Mesothelial cell of epicardium (in vitro differentiated cells): ENCODE results near the gene RPS19BP1. TPM values are rescaled to one million over a fixed set of nuclear protein-coding genes. Genes with fewer than 3 reads are reported as not detected.
A peak's percentile ranks its signal among the peaks of the same experiment; 100 is the strongest.

ENCODE experiments used
- DNase-seq, 2 experiments: peaks; one replicate each; pipeline ENCODE4 v3.0.0; 2021; ENCODE audit warnings: low spot score in 2 of 2; ENCODE audit not compliant: unreplicated experiment in 2 of 2
- H3K27ac Mint-ChIP-seq: 2 replicates; pipeline ENCODE4 v1.8.0; 2021; ENCODE audit warnings: mixed read lengths
- H3K27me3 Mint-ChIP-seq: 2 replicates; pipeline ENCODE4 v1.8.0; 2021; ENCODE audit warnings: low read depth, mixed read lengths
- H3K36me3 Mint-ChIP-seq: 2 replicates; pipeline ENCODE4 v1.8.0; 2021; ENCODE audit warnings: mixed read lengths
- H3K4me1 Mint-ChIP-seq: 2 replicates; pipeline ENCODE4 v1.8.0; 2021; ENCODE audit warnings: mixed read lengths
- H3K4me3 Mint-ChIP-seq: 2 replicates; pipeline ENCODE4 v1.8.0; 2021; ENCODE audit warnings: mild to moderate bottlenecking, moderate library complexity, mixed read lengths
- H3K9me3 Mint-ChIP-seq: 2 replicates; pipeline ENCODE4 v1.8.0; 2021; ENCODE audit warnings: mixed read lengths
- CTCF ChIP-seq: fragments of 200-600 bp; sonication (generic); IDR thresholded peaks from one replicate; pipeline ENCODE4 v1.5.0; 2021; ENCODE audit warnings: antibody characterized with exemption; ENCODE audit not compliant: unreplicated experiment
- total RNA-seq: library from RNA; stranded (reverse); gene quantifications from 3 replicates; pipeline ENCODE4 v1.2.1, GENCODE V29; 2021

RPS19BP1 gene
- 30.6 to 33.0 TPM (median 31.9 TPM) in 3 replicates for total RNA-seq

- Mint-ChIP-seq H3K27me3 (no peaks in the 10 kb centered on the region), H3K4me3 (peak within 1 kb of the TSS; percentile 86), H3K4me1 (peaks cover 47% of the 10 kb centered on the region), H3K9me3 (no peaks in the 10 kb centered on the region), H3K27ac (peak within 1 kb of the TSS; percentile 96), H3K36me3 (peaks cover 4% of the 10 kb centered on the region)
- peak; percentile 96 to 99 for DNase-seq
- no peak for TF ChIP-seq CTCF
Measured at GRCh38 chr22:39532215-39533073, at the start of gene RPS19BP1. Gene RPS19BP1, minus strand, starts transcription at chr22:39532748. Its CDS starts 10 bp downstream, at chr22:39532738.

- Mint-ChIP-seq H3K27me3 (peaks cover 24% of the 10 kb centered on the region), H3K9me3 (peaks cover 5% of the 10 kb centered on the region), H3K27ac (no peak overlapping the region), H3K36me3 (no peaks in the 10 kb centered on the region), H3K4me3 (no peak overlapping the region), H3K4me1 (peaks cover 9% of the 10 kb centered on the region)
- no peak for DNase-seq
- no peak for TF ChIP-seq CTCF
Measured at GRCh38 chr22:39581303-39581702, 48.8 kb upstream of the RPS19BP1 start.

- peaks cover 9% of the 10 kb centered on the region for H3K4me1 Mint-ChIP-seq
Measured at GRCh38 chr22:39580795-39581194, 48.2 kb upstream of the RPS19BP1 start.

GRCh38 chr22:39580006-39580441 is 47.5 kb upstream of the RPS19BP1 start:
- peaks cover 9% of the 10 kb centered on the region for H3K4me1 Mint-ChIP-seq
- no peak for DNase-seq
- no peak overlapping the region for H3K4me3 Mint-ChIP-seq
- no peaks in the 10 kb centered on the region for H3K36me3 Mint-ChIP-seq
- no peak for TF ChIP-seq CTCF
- peak overlapping the region; percentile 69 for H3K27ac Mint-ChIP-seq
- peaks cover 5% of the 10 kb centered on the region for H3K9me3 Mint-ChIP-seq
- H3K27me3 Mint-ChIP-seq: peaks cover 26% of the 10 kb centered on the region

More at GRCh38 chr22:39580795-39581194, 48.2 kb upstream of the RPS19BP1 start:
- no peak for DNase-seq
- Mint-ChIP-seq H3K27ac (no peak overlapping the region), H3K36me3 (no peaks in the 10 kb centered on the region), H3K27me3 (peaks cover 24% of the 10 kb centered on the region), H3K4me3 (no peak overlapping the region), H3K9me3 (peaks cover 5% of the 10 kb centered on the region)
- TF ChIP-seq CTCF: no peak

GRCh38 chr22:39577900-39578299 is 45.4 kb upstream of the RPS19BP1 start:
- H3K4me3 Mint-ChIP-seq: no peak overlapping the region
- H3K9me3 Mint-ChIP-seq: no peaks in the 10 kb centered on the region
- no peaks in the 10 kb centered on the region for H3K36me3 Mint-ChIP-seq
- peaks cover 10% of the 10 kb centered on the region for H3K4me1 Mint-ChIP-seq
- no peak for TF ChIP-seq CTCF
- peaks cover 14% of the 10 kb centered on the region for H3K27me3 Mint-ChIP-seq
- no peak overlapping the region for H3K27ac Mint-ChIP-seq
- no peak for DNase-seq
